ENCODE measurements around the gene MAP2. TPM values are rescaled to one million over a fixed set of nuclear protein-coding genes. Genes with fewer than 3 reads are reported as not detected.

Gene MAP2
- total RNA-seq, 1 donor from 2014 or later, result 6.9 TPM

DNA sequence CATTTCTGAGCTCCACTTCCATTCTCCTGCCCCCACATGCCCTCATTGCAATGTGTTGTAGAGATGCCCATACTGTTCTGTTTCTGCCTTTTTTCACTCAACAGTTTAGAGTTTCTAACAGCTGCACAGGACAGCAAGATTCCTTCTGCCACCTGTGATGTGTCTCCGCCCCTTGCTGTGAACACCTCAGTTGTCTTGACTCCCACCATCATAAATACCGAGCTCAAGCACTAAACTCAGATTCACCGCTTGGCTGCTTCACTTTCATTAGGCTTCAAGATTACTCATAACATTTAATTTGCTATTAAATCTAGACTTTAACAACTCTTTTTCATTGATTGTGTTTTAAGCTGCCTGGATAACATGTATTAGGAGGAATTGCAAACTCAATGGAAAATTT is 141.0 kb downstream of the MAP2 start:
- no peak for DNase-seq (ENCODE audit: low spot score in 2 of 2, unreplicated experiment in 2 of 2)
- no peaks in the 10 kb centered on the region for H3K36me3 Mint-ChIP-seq
- peaks cover 3% of the 10 kb centered on the region for H3K4me1 Mint-ChIP-seq
- TF ChIP-seq, protein P1, sequence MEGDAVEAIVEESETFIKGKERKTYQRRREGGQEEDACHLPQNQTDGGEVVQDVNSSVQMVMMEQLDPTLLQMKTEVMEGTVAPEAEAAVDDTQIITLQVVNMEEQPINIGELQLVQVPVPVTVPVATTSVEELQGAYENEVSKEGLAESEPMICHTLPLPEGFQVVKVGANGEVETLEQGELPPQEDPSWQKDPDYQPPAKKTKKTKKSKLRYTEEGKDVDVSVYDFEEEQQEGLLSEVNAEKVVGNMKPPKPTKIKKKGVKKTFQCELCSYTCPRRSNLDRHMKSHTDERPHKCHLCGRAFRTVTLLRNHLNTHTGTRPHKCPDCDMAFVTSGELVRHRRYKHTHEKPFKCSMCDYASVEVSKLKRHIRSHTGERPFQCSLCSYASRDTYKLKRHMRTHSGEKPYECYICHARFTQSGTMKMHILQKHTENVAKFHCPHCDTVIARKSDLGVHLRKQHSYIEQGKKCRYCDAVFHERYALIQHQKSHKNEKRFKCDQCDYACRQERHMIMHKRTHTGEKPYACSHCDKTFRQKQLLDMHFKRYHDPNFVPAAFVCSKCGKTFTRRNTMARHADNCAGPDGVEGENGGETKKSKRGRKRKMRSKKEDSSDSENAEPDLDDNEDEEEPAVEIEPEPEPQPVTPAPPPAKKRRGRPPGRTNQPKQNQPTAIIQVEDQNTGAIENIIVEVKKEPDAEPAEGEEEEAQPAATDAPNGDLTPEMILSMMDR (IDR thresholded peaks at IDR 0.05; ENCODE audit: unreplicated experiment), result no peak
- H3K9me3 Mint-ChIP-seq, result no peaks in the 10 kb centered on the region
- H3K27ac Mint-ChIP-seq, result no peak overlapping the region
- H3K27me3 Mint-ChIP-seq (ENCODE audit: low read depth), result no peaks in the 10 kb centered on the region
- no peak overlapping the region for H3K4me3 Mint-ChIP-seq

DNA sequence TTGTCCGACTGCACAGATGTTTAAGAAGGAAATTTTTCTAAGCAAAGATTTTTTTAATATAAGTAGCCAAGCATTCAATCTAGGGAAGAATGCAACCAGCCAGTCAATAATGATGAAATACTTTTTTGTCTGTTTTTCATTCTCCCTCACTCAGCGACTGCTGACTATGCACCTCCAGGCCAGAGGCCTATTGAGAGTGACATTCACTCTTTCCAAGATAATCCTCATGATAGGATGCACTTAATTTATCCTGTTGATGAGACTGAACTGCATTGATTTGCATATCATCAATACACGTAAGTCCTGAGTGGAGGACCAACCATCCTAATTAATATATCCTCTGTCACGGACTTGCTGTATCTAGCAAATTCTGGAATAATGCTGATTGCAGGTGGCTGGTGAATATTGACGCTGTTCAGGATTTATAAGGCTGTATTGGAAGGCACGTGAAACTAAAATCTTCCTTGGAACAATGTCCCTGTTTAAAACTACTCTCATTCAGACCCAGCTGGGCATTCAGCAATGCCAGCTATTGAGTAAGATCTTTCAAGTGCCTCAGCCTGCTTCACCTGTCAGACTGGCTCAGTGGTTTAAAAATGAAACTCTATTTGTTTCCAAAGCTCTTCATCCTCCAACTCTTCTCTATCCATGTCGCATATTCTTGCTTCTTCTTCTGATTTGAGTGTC is 142.2 kb downstream of the MAP2 start:
- H3K27ac Mint-ChIP-seq, result no peak overlapping the region
- no peaks in the 10 kb centered on the region for H3K36me3 Mint-ChIP-seq
- no peak for DNase-seq (ENCODE audit: low spot score in 2 of 2, unreplicated experiment in 2 of 2)
- H3K4me3 Mint-ChIP-seq, result no peak overlapping the region
- H3K27me3 Mint-ChIP-seq (ENCODE audit: low read depth), result no peaks in the 10 kb centered on the region
- TF ChIP-seq, protein P1 (IDR thresholded peaks at IDR 0.05; ENCODE audit: unreplicated experiment), result no peak
- H3K9me3 Mint-ChIP-seq, result no peaks in the 10 kb centered on the region
- no peaks in the 10 kb centered on the region for H3K4me1 Mint-ChIP-seq

DNA sequence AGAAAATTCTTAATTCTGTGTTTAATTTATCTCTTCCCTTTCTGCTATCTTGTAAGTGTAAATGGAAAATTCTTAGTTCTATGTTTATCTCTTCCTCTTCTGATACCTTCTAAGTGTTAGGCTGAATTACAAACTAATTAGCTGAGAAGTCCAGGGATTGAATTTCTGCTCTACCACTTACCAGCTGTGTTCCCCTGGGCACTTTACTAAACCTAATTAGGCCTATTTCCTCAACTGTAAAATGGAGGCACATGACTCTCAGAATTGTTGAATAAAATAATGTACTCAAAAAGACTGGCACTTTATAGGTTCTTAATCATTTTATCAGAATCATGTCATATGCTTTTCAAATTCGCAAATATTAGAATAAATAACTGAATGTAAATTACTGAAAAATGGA is 146.3 kb downstream of the MAP2 start:
- H3K9me3 Mint-ChIP-seq, result no peaks in the 10 kb centered on the region
- no peaks in the 10 kb centered on the region for H3K4me1 Mint-ChIP-seq
- no peak for DNase-seq (ENCODE audit: low spot score in 2 of 2, unreplicated experiment in 2 of 2)
- H3K36me3 Mint-ChIP-seq, result no peaks in the 10 kb centered on the region
- TF ChIP-seq, protein P1 (IDR thresholded peaks at IDR 0.05; ENCODE audit: unreplicated experiment), result no peak
- H3K4me3 Mint-ChIP-seq, result no peak overlapping the region
- no peaks in the 10 kb centered on the region for H3K27me3 Mint-ChIP-seq (ENCODE audit: low read depth)
- H3K27ac Mint-ChIP-seq, result no peak overlapping the region

DNA sequence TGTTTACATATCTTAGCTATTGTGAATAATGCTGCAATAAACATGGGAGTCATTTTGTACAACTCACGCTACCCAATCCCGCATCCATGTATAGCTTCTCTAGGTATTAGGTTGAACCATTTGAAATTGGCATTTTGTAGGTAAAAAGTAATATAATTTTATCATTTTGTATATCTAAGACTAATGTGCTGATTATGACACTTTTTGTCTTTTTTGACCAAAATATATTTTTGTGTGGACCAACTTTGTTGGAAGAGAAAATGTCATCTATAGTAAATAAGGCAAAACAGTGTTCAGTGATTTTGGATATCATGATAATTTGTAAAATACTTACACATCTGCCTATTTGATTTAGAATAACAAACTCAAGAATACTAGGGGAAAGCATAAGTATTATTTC is 150.7 kb downstream of the MAP2 start:
- H3K4me3 Mint-ChIP-seq, result no peak overlapping the region
- H3K27me3 Mint-ChIP-seq (ENCODE audit: low read depth), result no peaks in the 10 kb centered on the region
- H3K27ac Mint-ChIP-seq, result no peak overlapping the region
- peaks cover 3% of the 10 kb centered on the region for H3K4me1 Mint-ChIP-seq
- H3K9me3 Mint-ChIP-seq, result no peaks in the 10 kb centered on the region
- no peak for DNase-seq (ENCODE audit: low spot score in 2 of 2, unreplicated experiment in 2 of 2)
- H3K36me3 Mint-ChIP-seq, result no peaks in the 10 kb centered on the region
- TF ChIP-seq, protein P1 (IDR thresholded peaks at IDR 0.05; ENCODE audit: unreplicated experiment), result no peak

DNA sequence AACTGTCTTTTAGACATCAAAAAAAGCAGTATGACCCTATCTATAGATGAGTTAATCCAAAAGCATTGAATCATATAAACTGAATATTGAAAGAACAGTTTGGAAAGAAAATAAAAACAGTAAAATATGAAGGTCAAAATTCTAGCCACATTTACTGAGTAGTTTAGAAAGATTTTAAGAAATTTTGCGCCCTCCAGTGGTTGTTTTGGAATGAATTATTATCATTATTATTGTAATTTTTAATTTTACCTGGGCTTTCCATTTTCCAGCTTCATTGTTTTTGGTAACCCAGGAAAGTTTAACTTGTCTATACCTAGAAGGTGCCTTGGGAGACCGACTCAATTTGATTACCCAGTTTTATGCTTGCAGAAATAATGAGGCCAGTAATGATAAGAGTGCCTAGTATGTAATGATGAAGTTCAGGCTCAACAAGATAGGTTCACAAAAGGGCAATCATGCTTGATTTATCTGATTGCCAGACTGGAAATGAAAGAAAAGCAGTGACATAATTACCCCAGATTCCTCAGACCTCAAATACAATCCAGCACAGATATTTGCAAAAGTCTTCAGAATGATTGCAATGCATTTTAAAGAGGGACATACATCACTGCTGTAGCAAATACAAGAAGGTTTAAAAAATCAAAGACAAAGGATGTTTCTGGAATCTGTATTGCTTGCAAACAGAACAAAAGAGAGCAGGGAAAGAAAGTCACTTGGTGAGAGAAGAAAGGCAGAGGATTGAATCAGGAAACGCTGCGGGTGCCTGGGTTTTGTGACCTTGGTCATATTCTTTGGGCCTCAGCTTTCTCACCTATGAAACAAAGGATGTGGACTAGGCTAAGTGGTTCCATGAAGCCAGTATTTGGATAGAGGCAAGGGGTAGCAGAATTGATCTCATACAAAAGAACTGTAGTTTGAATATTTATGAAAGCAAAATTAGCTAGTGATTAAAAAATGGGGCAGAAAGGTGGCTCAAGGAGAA is 153.8 kb downstream of the MAP2 start:
- TF ChIP-seq, protein P1 (IDR thresholded peaks at IDR 0.05; ENCODE audit: unreplicated experiment), result peak; percentile 84
- H3K27me3 Mint-ChIP-seq (ENCODE audit: low read depth), result no peaks in the 10 kb centered on the region
- DNase-seq (ENCODE audit: low spot score in 2 of 2, unreplicated experiment in 2 of 2), result no peak
- H3K4me1 Mint-ChIP-seq, result peaks cover 3% of the 10 kb centered on the region
- H3K9me3 Mint-ChIP-seq, result no peaks in the 10 kb centered on the region
- H3K27ac Mint-ChIP-seq, result no peak overlapping the region
- no peak overlapping the region for H3K4me3 Mint-ChIP-seq
- no peaks in the 10 kb centered on the region for H3K36me3 Mint-ChIP-seq
